Stimulated activated CD4-positive, alpha-beta T cell treated with anti-CD3 and anti-CD28 coated beads, Interleukin-4, amount 100 ng/mL, for 48 hours (primary cell): Measurements from ENCODE around the gene TMEM218.
A peak's percentile ranks its signal among the peaks of the same experiment; 100 is the strongest.

Source experiments
- DNase-seq, 2 donors: peaks; one replicate each; pipeline ENCODE4 v3.0.0-alpha.2; 2020; ENCODE audit warnings: low read depth in 2 of 2

Gene TMEM218

DNA sequence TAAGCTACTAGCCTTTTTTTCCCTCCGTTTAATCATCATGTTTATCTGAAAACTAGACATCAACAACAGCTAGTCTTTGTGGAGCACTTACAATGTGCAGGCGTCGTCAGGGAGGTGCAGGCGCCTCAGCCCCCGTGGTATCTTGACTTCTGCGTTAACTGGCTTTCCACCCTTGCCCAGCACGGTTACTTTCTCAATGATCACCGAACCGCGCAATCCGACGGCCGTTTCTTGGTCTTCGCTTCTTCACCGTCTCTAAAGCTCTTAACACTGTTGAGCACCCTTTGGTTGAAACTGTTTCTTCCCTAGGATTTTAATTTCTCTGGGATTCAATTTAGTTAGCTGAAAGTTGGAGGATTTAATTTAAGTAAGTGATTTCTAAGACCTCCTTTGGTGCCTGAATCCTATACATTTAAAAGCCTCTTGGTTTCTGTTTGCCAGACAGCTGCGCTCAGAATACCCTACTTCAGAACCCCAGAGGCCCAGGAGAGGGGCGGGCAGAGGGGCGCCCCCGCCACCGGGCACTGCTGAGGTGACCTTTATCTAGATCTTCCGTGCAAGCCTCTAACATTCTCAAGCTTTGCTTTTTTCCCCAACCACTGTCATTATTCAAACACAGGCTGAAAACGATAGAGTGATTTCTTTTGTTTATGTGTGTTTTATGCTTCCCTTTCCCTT lies 18.0 kb upstream of the TMEM218 start:
- DNase-seq, result no peak

DNA sequence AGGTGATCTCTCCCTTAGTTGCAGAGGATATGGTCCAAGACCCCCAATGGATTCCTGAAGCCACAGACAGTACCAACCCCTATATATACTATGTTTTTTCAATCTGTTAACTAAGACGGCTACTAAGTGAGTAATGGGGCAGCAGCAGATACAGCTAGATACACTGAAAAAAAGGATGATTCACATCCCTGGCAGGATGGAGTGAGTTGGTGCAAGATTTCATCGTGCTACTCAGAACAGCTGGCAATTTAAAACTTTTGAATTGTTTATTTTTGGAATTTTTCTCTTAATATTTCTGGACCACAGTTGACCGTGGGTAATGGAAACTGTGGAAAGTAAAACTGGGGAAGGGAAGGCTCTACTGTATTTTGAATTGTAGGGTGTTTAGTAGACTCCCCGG lies 17.0 kb upstream of the TMEM218 start:
- no peak for DNase-seq

DNA sequence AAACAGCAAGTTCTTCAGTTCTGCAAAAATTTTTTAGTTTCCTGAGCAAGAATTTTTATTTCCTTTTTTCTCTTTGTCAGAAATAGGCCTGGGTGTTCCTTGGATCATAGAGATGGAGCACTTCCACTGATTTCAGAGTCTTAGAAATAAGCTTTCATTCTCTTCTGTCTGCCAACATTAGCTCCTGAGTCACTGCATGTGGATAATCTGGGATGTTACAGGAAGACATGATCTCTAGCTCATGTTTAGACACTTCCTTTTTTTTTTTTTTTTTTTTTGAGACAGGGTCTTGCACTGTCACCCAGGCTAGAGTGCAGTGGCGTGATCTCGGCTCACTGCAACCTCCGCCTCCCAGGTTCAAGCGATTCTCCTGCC lies 13.2 kb upstream of the TMEM218 start:
- no peak for DNase-seq

GRCh38 chr11:125123947-125124617 lies 12.7 kb upstream of the TMEM218 start:
- DNase-seq, result peak in 1 of 2 donors; percentile 25

DNA sequence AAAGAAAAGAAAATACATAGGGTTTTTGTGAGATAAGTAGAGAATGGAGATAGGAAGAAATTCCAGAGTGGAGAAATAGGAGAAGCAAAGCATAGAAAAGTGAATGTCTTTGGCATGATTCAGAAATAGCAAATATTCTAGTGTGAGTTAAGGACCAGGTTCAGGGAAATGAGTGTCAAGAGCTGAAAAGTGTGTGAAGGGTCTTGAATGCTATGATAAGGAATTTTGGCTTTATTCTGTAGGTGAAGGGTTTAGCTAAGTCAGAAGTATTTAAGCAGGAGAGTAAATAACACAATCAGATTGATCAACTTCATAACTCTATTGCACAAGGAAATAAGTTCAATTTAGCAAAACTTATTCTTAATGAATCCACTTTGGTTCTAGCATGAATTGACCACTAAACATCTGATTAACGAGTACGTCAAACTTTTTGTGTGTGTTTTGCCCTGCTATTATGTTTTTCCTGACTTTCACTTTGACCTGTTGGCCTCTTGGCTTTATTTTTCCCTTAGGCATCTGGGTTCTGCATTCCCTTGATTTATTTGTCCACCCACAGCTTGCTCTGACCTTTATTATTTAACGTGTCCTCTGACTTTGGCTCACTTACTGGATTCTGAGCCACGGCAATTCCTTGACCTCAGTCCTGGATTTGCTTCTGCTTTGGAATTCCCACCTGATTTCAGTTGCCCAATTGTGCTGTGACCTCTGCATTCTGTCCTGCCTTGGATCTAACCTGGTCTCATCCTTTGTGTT lies 11.9 kb upstream of the TMEM218 start:
- no peak for DNase-seq

DNA sequence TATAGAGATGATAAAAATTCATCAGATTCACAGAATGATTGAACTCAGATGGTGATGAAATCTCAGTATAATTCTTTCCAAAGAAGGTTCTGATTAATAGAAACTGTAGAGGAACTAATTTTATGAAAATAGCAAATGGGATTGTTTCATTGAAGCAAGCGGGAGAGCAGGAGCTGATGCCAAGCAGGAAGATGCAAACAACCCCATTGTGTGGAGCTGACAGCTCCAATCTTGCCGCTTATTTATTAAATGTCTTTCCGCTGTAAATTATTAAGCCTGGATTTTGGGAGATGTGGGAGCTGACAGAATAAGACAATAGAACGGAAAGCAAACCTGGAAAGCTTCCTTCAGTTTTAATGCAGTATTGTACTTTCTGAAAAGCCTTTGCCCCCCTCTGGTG lies 6.0 kb upstream of the TMEM218 start:
- no peak for DNase-seq

- DNase-seq, result no peak
Measured at GRCh38 chr11:125114518-125114917, 3.1 kb upstream of the TMEM218 start.

DNA sequence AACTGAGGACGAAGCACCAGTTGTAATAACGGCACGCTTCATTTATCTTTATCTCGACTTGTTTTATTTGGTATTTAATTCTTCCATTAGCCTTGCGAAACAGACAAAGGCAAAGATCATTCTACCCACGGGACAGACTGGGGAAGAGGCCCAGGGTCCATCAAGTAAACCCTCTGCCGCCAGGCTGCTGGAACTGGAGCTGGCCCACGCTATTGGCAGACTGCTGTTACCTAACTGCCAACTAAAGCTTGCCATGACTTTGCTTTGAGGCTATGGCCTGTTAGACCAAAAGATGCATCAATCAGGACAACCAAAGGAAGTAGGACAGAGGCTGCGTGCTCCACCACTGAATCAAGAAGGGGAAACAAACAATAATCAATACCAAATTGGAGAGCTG lies 780 bp upstream of the TMEM218 start:
- DNase-seq, result no peak

- DNase-seq, result no peak
Measured at GRCh38 chr11:125111001-125111342, 454 bp downstream of the TMEM218 start.

GRCh38 chr11:125110506-125110905 lies 920 bp downstream of the TMEM218 start:
- no peak for DNase-seq

DNA sequence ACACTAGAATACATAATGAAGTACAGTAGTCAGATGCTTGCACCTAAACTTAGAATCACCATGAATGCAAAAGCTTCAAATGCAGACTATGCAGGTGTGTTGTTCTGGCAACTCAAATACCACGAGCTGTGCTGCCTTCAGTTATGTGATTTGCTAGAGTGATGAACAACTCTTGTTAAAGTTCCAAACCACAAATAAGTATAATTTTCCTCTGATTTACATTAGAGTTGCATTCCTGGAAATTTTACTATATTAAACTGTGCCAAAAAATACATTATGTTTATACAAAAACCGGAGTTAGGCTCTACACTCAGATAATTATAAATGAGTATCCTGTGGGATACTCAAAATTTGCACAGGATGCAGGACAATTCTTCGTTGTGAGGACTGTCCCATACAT lies 3.0 kb downstream of the TMEM218 start:
- DNase-seq, result no peak

DNA sequence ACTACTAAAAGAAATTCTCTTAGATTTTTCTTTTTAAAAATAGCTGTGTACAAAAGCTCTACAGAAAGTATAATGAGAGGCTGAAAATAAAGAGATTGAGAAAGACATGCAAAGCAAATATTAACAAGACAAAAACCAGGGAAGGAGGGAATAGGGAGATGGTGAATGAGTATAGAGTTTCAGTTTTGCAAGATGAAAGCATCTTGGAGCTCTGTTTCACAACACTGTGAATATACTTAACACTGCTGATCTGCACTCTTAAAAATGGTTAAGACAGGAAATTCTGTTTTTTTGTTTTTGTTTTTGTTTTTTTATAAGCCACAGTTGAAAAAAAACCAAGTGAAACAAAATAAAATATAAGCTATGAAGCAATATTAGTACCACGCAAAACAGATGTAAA lies 5.5 kb downstream of the TMEM218 start:
- DNase-seq, result no peak

DNA sequence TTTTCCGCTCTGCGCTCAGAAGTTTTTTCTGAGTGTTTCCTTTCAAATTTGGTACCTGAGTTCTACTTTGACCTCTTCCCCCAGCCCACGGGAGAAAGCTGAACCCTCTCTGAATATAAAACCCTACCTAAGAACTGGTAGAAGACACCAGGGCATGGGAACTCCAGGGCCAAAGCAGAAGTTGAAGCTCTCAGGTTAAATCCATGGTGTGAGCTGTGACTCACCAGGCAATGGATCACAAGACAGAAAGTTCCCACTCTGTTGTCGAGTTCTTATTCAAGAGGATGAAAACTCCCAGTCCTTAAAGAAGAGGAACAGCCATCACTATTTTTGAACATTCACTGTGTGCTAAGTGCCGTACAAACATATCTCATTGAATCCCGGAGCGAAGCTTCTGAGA lies 8.9 kb downstream of the TMEM218 start:
- no peak for DNase-seq

- no peak for DNase-seq
Measured at GRCh38 chr11:125102025-125102424, 9.4 kb downstream of the TMEM218 start.

DNA sequence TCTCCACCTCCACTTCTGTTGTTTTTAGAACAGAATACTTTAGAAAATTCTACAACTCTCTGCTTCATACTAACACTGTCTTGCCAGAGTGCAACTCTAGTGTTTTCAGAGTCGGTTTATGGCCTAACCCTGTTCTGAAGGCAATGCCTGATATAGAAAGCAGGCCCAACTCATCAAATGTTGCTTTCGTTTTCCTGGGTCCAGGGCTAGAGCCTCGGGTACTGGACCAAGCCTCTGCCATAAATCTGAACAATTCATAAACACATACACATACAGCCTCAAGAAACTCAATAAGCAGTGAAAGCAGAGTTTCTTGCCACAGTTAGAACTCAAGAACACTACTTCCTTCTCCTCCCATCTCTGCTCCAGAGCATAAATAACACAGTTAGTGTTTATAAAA lies 9.8 kb downstream of the TMEM218 start:
- DNase-seq, result no peak

- no peak for DNase-seq
Measured at GRCh38 chr11:125100136-125100535, 11.3 kb downstream of the TMEM218 start.

GRCh38 chr11:125094731-125095130 lies 16.7 kb downstream of the TMEM218 start:
- no peak for DNase-seq

- no peak for DNase-seq
Measured at GRCh38 chr11:125093502-125093901, 17.9 kb downstream of the TMEM218 start.

GRCh38 chr11:125092669-125093068 lies 18.8 kb downstream of the TMEM218 start:
- no peak for DNase-seq

GRCh38 chr11:125091877-125092664 lies 19.4 kb downstream of the TMEM218 start:
- DNase-seq, result no peak

DNA sequence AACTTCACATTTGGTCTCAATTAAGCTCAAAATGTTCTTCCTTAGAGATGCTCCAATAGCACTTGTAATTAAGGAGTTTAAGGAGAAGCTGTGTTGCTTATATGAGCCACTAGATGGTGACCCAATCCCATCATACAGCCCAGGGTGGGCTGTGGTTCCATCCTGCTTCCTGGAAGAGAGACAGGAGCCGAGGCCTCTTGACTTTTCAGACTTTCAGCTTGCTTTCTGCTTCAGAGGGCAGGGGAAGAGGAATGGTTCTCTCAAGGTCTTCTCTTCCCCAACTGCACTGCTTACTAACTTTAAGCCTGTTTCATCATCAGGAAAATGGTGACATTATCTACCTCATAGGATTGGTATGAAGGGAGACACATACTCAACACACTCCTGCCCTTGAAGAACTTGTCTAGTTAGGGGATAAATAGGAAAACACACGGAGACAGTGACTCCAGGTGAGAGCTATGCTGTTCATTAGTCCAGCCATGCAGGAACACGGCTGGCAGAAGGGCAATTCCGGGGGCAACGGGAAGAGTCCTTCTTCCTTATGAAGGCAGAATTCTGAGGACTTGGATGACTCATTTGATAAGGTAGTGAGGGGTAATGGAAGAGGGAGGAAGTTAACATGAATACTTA lies 20.1 kb downstream of the TMEM218 start:
- DNase-seq, result no peak

DNA sequence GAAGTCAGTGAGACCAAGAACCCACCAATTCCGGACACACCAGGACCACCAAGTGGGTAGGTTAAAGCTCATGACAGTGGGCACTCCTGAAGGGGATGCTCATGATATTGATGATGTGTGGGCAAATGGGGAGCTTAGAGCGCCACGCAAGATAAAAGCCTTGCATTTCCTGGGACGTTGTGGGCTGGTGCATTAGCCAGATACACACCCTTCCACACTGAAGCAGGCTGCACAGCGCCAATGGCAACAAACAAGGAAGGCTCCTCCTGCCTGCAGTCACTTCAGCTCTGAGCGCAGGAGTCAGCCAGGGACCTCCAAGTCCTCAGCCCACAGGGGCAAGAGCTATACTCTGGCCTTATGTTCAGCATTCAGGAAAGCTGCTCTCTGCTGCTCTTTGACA lies 20.6 kb downstream of the TMEM218 start:
- no peak for DNase-seq
